HepG2 (cell line): ENCODE measurements around the gene MCOLN1. TPM values are rescaled to one million over a fixed set of nuclear protein-coding genes. Genes with fewer than 3 reads are reported as not detected.
A peak's percentile ranks its signal among the peaks of the same experiment; 100 is the strongest.

ENCODE experiments used
- DR1 ChIP-seq: sonication (generic); formaldehyde crosslinking; IDR thresholded peaks from 2 replicates; pipeline ENCODE4 v1.8.0; 2021; ENCODE audit warnings: mild to moderate bottlenecking, missing genetic modification reagents, inconsistent platforms
- EHMT2 ChIP-seq: fragments of 200-600 bp; sonication (generic); IDR thresholded peaks from 2 replicates; pipeline ENCODE4 v1.7.0; 2017; ENCODE audit warnings: antibody characterized with exemption, low read depth, low read length, borderline replicate concordance
- FOXO1 ChIP-seq: sonication (generic); formaldehyde crosslinking; IDR thresholded peaks from 2 replicates; pipeline ENCODE4 v1.4.0; 2020; ENCODE audit warnings: missing genetic modification reagents
- GZF1 ChIP-seq: sonication (generic); formaldehyde crosslinking; IDR thresholded peaks from 2 replicates; pipeline ENCODE4 v1.5.1; 2020; ENCODE audit warnings: mild to moderate bottlenecking, missing genetic modification reagents
- HDAC6 ChIP-seq: fragments of 200-600 bp; sonication (generic); IDR thresholded peaks from 2 replicates; pipeline ENCODE4 v1.7.0; 2017; ENCODE audit warnings: mild to moderate bottlenecking, antibody characterized with exemption, low read length, low read depth
- HNF4A ChIP-seq: sonication (generic); formaldehyde crosslinking; IDR thresholded peaks from 2 replicates; pipeline ENCODE4 v1.4.0; 2020; ENCODE audit warnings: missing genetic modification reagents
- HOXA3 ChIP-seq: sonication (generic); formaldehyde crosslinking; IDR thresholded peaks from 2 replicates; pipeline ENCODE4 v1.5.0; 2020; ENCODE audit warnings: missing genetic modification reagents
- MATR3 ChIP-seq: sonication (generic); formaldehyde crosslinking; IDR thresholded peaks from 2 replicates; pipeline ENCODE4 v1.4.0; 2020; ENCODE audit warnings: missing genetic modification reagents
- PCBP2 ChIP-seq: fragments of 200-400 bp; formaldehyde crosslinking; optimal IDR thresholded peaks from 2 replicates; pipeline ENCODE3; 2018; ENCODE audit warnings: low read length, low read depth; ENCODE audit not compliant: poor library complexity, severe bottlenecking
- POLR2A ChIP-seq, 2 experiments: IDR thresholded peaks; 2 replicates each; pipeline ENCODE4 v1.6.1; 2011; ENCODE audit warnings: low read depth in 2 of 2, low read length in 2 of 2, mild to moderate bottlenecking in 1 of 2, moderate library complexity in 1 of 2; ENCODE audit not compliant: insufficient read depth in 1 of 2
- RARG ChIP-seq: sonication (generic); formaldehyde crosslinking; IDR thresholded peaks from 2 replicates; pipeline ENCODE4 v1.4.0; 2020; ENCODE audit warnings: low read depth, mild to moderate bottlenecking, missing genetic modification reagents
- RCOR2 ChIP-seq: IDR thresholded peaks from 2 replicates; pipeline ENCODE4 v1.6.1; 2016; ENCODE audit warnings: missing biosample characterization, missing genetic modification reagents
- RORA ChIP-seq: sonication (generic); formaldehyde crosslinking; IDR thresholded peaks from 2 replicates; pipeline ENCODE4 v1.5.0; 2020; ENCODE audit warnings: mild to moderate bottlenecking, missing genetic modification reagents, moderate library complexity
- SKIL ChIP-seq: sonication (generic); formaldehyde crosslinking; IDR thresholded peaks from 2 replicates; pipeline ENCODE4 v1.8.0; 2022; ENCODE audit warnings: missing genetic modification reagents, mild to moderate bottlenecking, moderate library complexity, borderline replicate concordance
- ZBTB49 ChIP-seq: sonication (generic); formaldehyde crosslinking; IDR thresholded peaks from 2 replicates; pipeline ENCODE4 v1.4.0; 2020; ENCODE audit warnings: missing genetic modification reagents, borderline replicate concordance
- ZFP36L2 ChIP-seq: sonication (generic); formaldehyde crosslinking; IDR thresholded peaks from 2 replicates; pipeline ENCODE4 v1.4.0; 2020; ENCODE audit warnings: missing genetic modification reagents
- ZFP41 ChIP-seq: sonication (generic); formaldehyde crosslinking; IDR thresholded peaks from 2 replicates; pipeline ENCODE4 v1.4.0; 2020; ENCODE audit warnings: mild to moderate bottlenecking, missing genetic modification reagents, borderline replicate concordance
- ZFX ChIP-seq: sonication (generic); formaldehyde crosslinking; IDR thresholded peaks from 2 replicates; pipeline ENCODE4 v1.4.0; 2020; ENCODE audit warnings: mild to moderate bottlenecking, low read depth, missing genetic modification reagents, moderate library complexity
- ZMAT3 ChIP-seq: sonication (generic); formaldehyde crosslinking; conservative IDR thresholded peaks from 2 replicates; pipeline ENCODE4 v1.7.0; 2021; ENCODE audit warnings: missing genetic modification reagents
- ZMYM3 ChIP-seq: sonication (generic); formaldehyde crosslinking; IDR thresholded peaks from 2 replicates; pipeline ENCODE4 v1.5.1; 2020; ENCODE audit warnings: mild to moderate bottlenecking, missing genetic modification reagents
- ZNF205 ChIP-seq: IDR thresholded peaks from 2 replicates; pipeline ENCODE4 v1.6.1; 2018; ENCODE audit warnings: missing biosample characterization, missing genetic modification reagents
- ZNF24 ChIP-seq: fragments of 450-650 bp; IDR thresholded peaks from 2 replicates; pipeline ENCODE4 v1.6.1; 2017; ENCODE audit warnings: antibody characterized with exemption, mild to moderate bottlenecking
- ZNF260 ChIP-seq: sonication (generic); formaldehyde crosslinking; IDR thresholded peaks from 2 replicates; pipeline ENCODE4 v1.4.0; 2020; ENCODE audit warnings: missing genetic modification reagents, low read depth, mild to moderate bottlenecking, borderline replicate concordance
- ZNF883 ChIP-seq: sonication (generic); formaldehyde crosslinking; IDR thresholded peaks from 2 replicates; pipeline ENCODE4 v1.5.1; 2020; ENCODE audit warnings: mild to moderate bottlenecking, missing genetic modification reagents; ENCODE audit errors: not compliant biosample characterization
- polyA plus RNA-seq, 8 experiments: library from polyadenylated mRNA; depleted of rRNA in 3 of 8; stranded (reverse) in 7 of 8; unstranded in 1 of 8; fragments of >200 nt; fragmentation: Illumina TruSeq in 4 of 8; extraction: Trizol in 4 of 8; gene quantifications; 2 replicates each; pipeline versions ENCODE4 v1.2.1 to v1.2.3, GENCODE V29; 2011 to 2016; ENCODE audit warnings: low read depth in 4 of 8, missing spikeins in 1 of 8, mixed read lengths in 1 of 8; ENCODE audit not compliant: insufficient read depth in 1 of 8
- total RNA-seq, 5 experiments: library from RNA; depleted of rRNA; stranded (reverse); fragments of >200 nt; fragmentation: Illumina TruSeq; extraction: Trizol; gene quantifications; 2 replicates each; pipeline ENCODE4 v1.2.3, GENCODE V29; 2016; ENCODE audit warnings: low read depth in 1 of 5
- TF ChIP-seq, protein P1 (sequence below): sonication (generic); formaldehyde crosslinking; IDR thresholded peaks from 2 replicates; pipeline ENCODE4 v1.5.1; 2020; ENCODE audit warnings: mild to moderate bottlenecking, missing genetic modification reagents, borderline replicate concordance

Gene MCOLN1
- total and polyA plus RNA-seq, 2 of the 13 experiments (the other 11 are each of a cell fraction or from before 2014, with no cell fraction given): 3.4 to 15.7 TPM

- TF ChIP-seq ZBTB49 (CRISPR knock-in tag) (no peak), ZNF260 (CRISPR knock-in tag) (no peak), HNF4A (CRISPR knock-in tag) (no peak), ZMAT3 (peak; percentile 26; the same call in 1 of the 2 replicates), SKIL (CRISPR knock-in tag) (no peak; the same call in 1 of the 2 replicates), ZNF883 (CRISPR knock-in tag) (peak; percentile 71), POLR2A (IDR thresholded peaks at IDR 0.05; ENCODE audit: insufficient read depth in 1 of 2, low read depth in 2 of 2, low read length in 2 of 2) (peak in 1 of 2 experiments; percentile 66; a peak in 3 of 4 replicates), ZNF205 (CRISPR knock-in tag) (peak; percentile 67), RARG (CRISPR knock-in tag) (no peak), MATR3 (CRISPR knock-in tag) (no peak), PCBP2 (no peak), ZNF24 (no peak), ZFP41 (CRISPR knock-in tag) (0 out of 2 replicates have a peak, but pooled peaks have one; percentile 60), HOXA3 (peak; percentile 91; the same call in 1 of the 2 replicates), ZFX (CRISPR knock-in tag) (peak; percentile 71; the same call in 1 of the 2 replicates), ZMYM3 (peak; percentile 94), DR1 (CRISPR knock-in tag) (peak; percentile 78; the same call in 1 of the 2 replicates), GZF1 (CRISPR knock-in tag) (0 out of 2 replicates have a peak, but pooled peaks have one; percentile 60), EHMT2 (no peak), ZFP36L2 (CRISPR knock-in tag) (0 out of 2 replicates have a peak, but pooled peaks have one; percentile 34), HDAC6 (no peak), RCOR2 (CRISPR knock-in tag) (no peak), FOXO1 (CRISPR knock-in tag) (peak; percentile 79), RORA (CRISPR knock-in tag) (no peak)
- TF ChIP-seq, protein P1, sequence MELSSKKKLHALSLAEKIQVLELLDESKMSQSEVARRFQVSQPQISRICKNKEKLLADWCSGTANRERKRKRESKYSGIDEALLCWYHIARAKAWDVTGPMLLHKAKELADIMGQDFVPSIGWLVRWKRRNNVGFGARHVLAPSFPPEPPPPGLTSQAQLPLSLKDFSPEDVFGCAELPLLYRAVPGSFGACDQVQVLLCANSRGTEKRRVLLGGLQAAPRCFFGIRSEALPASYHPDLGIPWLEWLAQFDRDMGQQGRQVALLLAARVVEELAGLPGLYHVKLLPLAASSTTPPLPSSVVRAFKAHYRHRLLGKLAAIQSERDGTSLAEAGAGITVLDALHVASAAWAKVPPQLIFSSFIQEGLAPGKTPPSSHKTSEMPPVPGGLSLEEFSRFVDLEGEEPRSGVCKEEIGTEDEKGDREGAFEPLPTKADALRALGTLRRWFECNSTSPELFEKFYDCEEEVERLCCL: no peak; the same call in 1 of the 2 replicates
Observed at GRCh38 chr19:7522072-7522922, at the start of gene MCOLN1 (continued).
